A549 (cell line): ENCODE data around the gene DOCK9. TPM values are rescaled to one million over a fixed set of nuclear protein-coding genes. Genes with fewer than 3 reads are reported as not detected.

Experiments
- ATAC-seq, 2 experiments: fragments of 200-7000 bp in 1 of 2; fragments of >200 bp in 1 of 2; cut with Nextera tagmentation in 1 of 2; cut with Tn5 transposase in 1 of 2; 3 replicates each; pipeline versions ENCODE4 v1.8.0 to v1.9.1; 2018 to 2020; ENCODE audit warnings: mild to moderate bottlenecking in 1 of 2, moderate library complexity in 1 of 2
- CTCF ChIA-PET: fragments of 300-600 bp; sonication (Branson Sonifier 250); formaldehyde crosslinking; extraction: SDS; loops from one replicate; lab custom pipeline; 2021; ENCODE audit warnings: antibody characterized with exemption, inconsistent platforms; lab: Yijun Ruan, JAX
- POLR2A ChIA-PET: fragments of 350-600 bp; formaldehyde crosslinking; extraction: SDS; loops from one replicate; lab custom pipeline; 2021; ENCODE audit warnings: antibody characterized with exemption, inconsistent platforms; lab: Yijun Ruan, JAX
- DNase-seq, 2 experiments: peaks; one replicate each; pipeline versions ENCODE4 v3.0.0 to v3.0.0-alpha.2; 2011 to 2016; ENCODE audit warnings: low read depth in 1 of 2, low spot score in 1 of 2
- FAIRE-seq: peaks from 2 replicates; lab custom pipeline; 2011; peaks lifted over from hg19 to GRCh38; lab: Jason Lieb, UNC
- H3K27ac ChIP-seq, 2 experiments: fragments of >200 bp; sonication (Bioruptor Twin); formaldehyde crosslinking; 3 replicates each; pipeline ENCODE4 v1.5.1; 2016 to 2017
- H3K4me1 ChIP-seq: fragments of >200 bp; sonication (Bioruptor Twin); formaldehyde crosslinking; 3 replicates; pipeline ENCODE4 v1.6.1; 2016
- H3K4me2 ChIP-seq: fragments of >200 bp; sonication (Bioruptor Twin); formaldehyde crosslinking; 3 replicates; pipeline ENCODE4 v1.6.1; 2016
- H3K4me3 ChIP-seq: fragments of >200 bp; sonication (Bioruptor Twin); formaldehyde crosslinking; 3 replicates; pipeline ENCODE4 v1.5.1; 2016
- H3K9me3 ChIP-seq: fragments of >200 bp; sonication (Bioruptor Twin); formaldehyde crosslinking; 3 replicates; pipeline ENCODE4 v1.6.1; 2016
- BHLHE40 ChIP-seq: IDR thresholded peaks from 2 replicates; pipeline ENCODE4 v1.6.1; 2012; ENCODE audit warnings: low read depth, low read length, inconsistent platforms
- CBX2 ChIP-seq: fragments of 200-600 bp; sonication (generic); IDR thresholded peaks from 2 replicates; pipeline ENCODE4 v1.6.1; 2016; ENCODE audit warnings: low read depth, mild to moderate bottlenecking, borderline replicate concordance
- CEBPB ChIP-seq, 2 experiments: fragments of >200 bp in 1 of 2; sonication (Bioruptor Twin) in 1 of 2; formaldehyde crosslinking in 1 of 2; IDR thresholded peaks; 2 replicates each; pipeline ENCODE4 v1.6.1; 2012 to 2016
- CHD2 ChIP-seq: fragments of 150-350 bp; IDR thresholded peaks from 2 replicates; pipeline ENCODE4 v1.6.1; 2014; ENCODE audit warnings: low read length; ENCODE audit not compliant: partially characterized antibody
- EHF ChIP-seq: fragments of 250-450 bp; sonication (Bioruptor Pico); IDR thresholded peaks from 2 replicates; pipeline ENCODE4 v1.5.0; 2020; ENCODE audit warnings: mild to moderate bottlenecking
- EHMT2 ChIP-seq: fragments of 200-600 bp; sonication (generic); IDR thresholded peaks from 2 replicates; pipeline ENCODE4 v1.6.1; 2016; ENCODE audit warnings: antibody characterized with exemption, low read depth, mild to moderate bottlenecking, moderate library complexity
- ESRRA ChIP-seq: fragments of 150-350 bp; IDR thresholded peaks from 2 replicates; pipeline ENCODE4 v1.6.1; 2014; ENCODE audit warnings: mild to moderate bottlenecking, low read length, borderline replicate concordance
- HEYL ChIP-seq: fragments of 250-450 bp; sonication (Bioruptor Pico); IDR thresholded peaks from 2 replicates; pipeline ENCODE4 v1.8.0; 2021; ENCODE audit warnings: mild to moderate bottlenecking, moderate library complexity
- HOXB13 ChIP-seq: fragments of 250-450 bp; sonication (Bioruptor Pico); IDR thresholded peaks from 2 replicates; pipeline ENCODE4 v1.5.0; 2020; ENCODE audit warnings: low read depth, mild to moderate bottlenecking, moderate library complexity
- HOXB5 ChIP-seq: fragments of 250-450 bp; sonication (Bioruptor Pico); IDR thresholded peaks from 2 replicates; pipeline ENCODE4 v1.5.0; 2020; ENCODE audit warnings: mild to moderate bottlenecking, moderate library complexity
- JUN ChIP-seq, 2 experiments: fragments of >200 bp; sonication (Bioruptor Twin); formaldehyde crosslinking; IDR thresholded peaks; 2 replicates in 1 of 2; 3 replicates in 1 of 2; pipeline ENCODE4 v1.6.1; 2016 to 2017
- KDM5A ChIP-seq: fragments of 200-600 bp; sonication (generic); IDR thresholded peaks from 2 replicates; pipeline ENCODE4 v1.6.1; 2016; ENCODE audit warnings: antibody characterized with exemption, mild to moderate bottlenecking
- MAZ ChIP-seq: fragments of 150-350 bp; IDR thresholded peaks from 2 replicates; pipeline ENCODE4 v1.6.1; 2014; ENCODE audit warnings: antibody characterized with exemption, low read depth, low read length, borderline replicate concordance
- NFE2L2 ChIP-seq: fragments of 150-350 bp; conservative IDR thresholded peaks from 2 replicates; pipeline ENCODE4 v1.6.1; 2014; ENCODE audit warnings: low read length
- NPAS2 ChIP-seq: fragments of 250-450 bp; sonication (Bioruptor Pico); IDR thresholded peaks from 2 replicates; pipeline ENCODE4 v1.8.0; 2022; ENCODE audit warnings: mild to moderate bottlenecking, moderate library complexity, borderline replicate concordance
- POLR2A ChIP-seq: IDR thresholded peaks from 2 replicates; pipeline ENCODE4 v1.6.1; 2012; ENCODE audit warnings: mild to moderate bottlenecking, low read length
- POLR2AphosphoS2 ChIP-seq: conservative IDR thresholded peaks from 2 replicates; pipeline ENCODE4 v1.6.1; 2012; ENCODE audit warnings: low read length, improper control_type of control experiment, inconsistent platforms
- RAD21 ChIP-seq, 2 experiments: fragments of >200 bp in 1 of 2; sonication (Bioruptor Twin) in 1 of 2; formaldehyde crosslinking in 1 of 2; IDR thresholded peaks in 1 of 2; conservative IDR thresholded peaks in 1 of 2; 2 replicates in 1 of 2; 3 replicates in 1 of 2; pipeline ENCODE4 v1.6.1; 2012 to 2018; ENCODE audit warnings: inconsistent platforms in 1 of 2
- RARB ChIP-seq: fragments of 250-450 bp; sonication (Bioruptor Pico); IDR thresholded peaks from 2 replicates; pipeline ENCODE4 v1.8.0; 2021; ENCODE audit warnings: mild to moderate bottlenecking, moderate library complexity
- RCOR1 ChIP-seq: fragments of 150-350 bp; IDR thresholded peaks from 2 replicates; pipeline ENCODE4 v1.6.1; 2014; ENCODE audit warnings: antibody characterized with exemption, low read length, low read depth
- RNF2 ChIP-seq: fragments of 200-600 bp; sonication (generic); IDR thresholded peaks from 2 replicates; pipeline ENCODE4 v1.6.1; 2016; ENCODE audit warnings: low read depth, mild to moderate bottlenecking, antibody characterized with exemption, moderate library complexity, borderline replicate concordance
- TFCP2L1 ChIP-seq: fragments of 250-450 bp; sonication (Bioruptor Pico); IDR thresholded peaks from 2 replicates; pipeline ENCODE4 v1.5.0; 2021; ENCODE audit warnings: mild to moderate bottlenecking
- ZFP36 ChIP-seq: fragments of 450-650 bp; IDR thresholded peaks from 2 replicates; pipeline ENCODE4 v1.6.1; 2014; ENCODE audit warnings: borderline replicate concordance; ENCODE audit not compliant: partially characterized antibody
- ZNF302 ChIP-seq: fragments of 250-450 bp; sonication (Bioruptor Pico); IDR thresholded peaks from 2 replicates; pipeline ENCODE4 v1.9.0; 2021; ENCODE audit warnings: inconsistent platforms, mild to moderate bottlenecking, moderate library complexity
- WGBS: methylation state at CpG from one replicate; pipeline ENCODE4 v1.1.6; 2017; ENCODE audit errors: missing lambda C conversion rate; 5-methylcytosine and 5-hydroxymethylcytosine counted together
- polyA plus RNA-seq, 4 experiments: library from polyadenylated mRNA; depleted of rRNA in 3 of 4; stranded (reverse); fragments of >200 nt; fragmentation: RNase III in 1 of 4; extraction: RNeasy Plus Mini Kit Qiagen cat#74134 plus additional on column Dnase treatment in 1 of 4; gene quantifications; 2 replicates in 3 of 4; 3 replicates in 1 of 4; pipeline ENCODE4 v1.2.3, GENCODE V29; 2011 to 2017
- TF ChIP-seq, protein P1 (sequence below): IDR thresholded peaks from 2 replicates; pipeline ENCODE4 v1.6.1; 2012; ENCODE audit warnings: low read depth, borderline replicate concordance
- TF ChIP-seq, protein P2 (sequence below): fragments of 250-450 bp; sonication (Bioruptor Pico); IDR thresholded peaks from 2 replicates; pipeline ENCODE4 v1.5.0; 2021; ENCODE audit warnings: mild to moderate bottlenecking, moderate library complexity, borderline replicate concordance

The DOCK9 gene
- polyA plus RNA-seq, 2 of the 4 experiments (the other 2 are of a cell fraction): 34.0 to 43.9 TPM

DNA sequence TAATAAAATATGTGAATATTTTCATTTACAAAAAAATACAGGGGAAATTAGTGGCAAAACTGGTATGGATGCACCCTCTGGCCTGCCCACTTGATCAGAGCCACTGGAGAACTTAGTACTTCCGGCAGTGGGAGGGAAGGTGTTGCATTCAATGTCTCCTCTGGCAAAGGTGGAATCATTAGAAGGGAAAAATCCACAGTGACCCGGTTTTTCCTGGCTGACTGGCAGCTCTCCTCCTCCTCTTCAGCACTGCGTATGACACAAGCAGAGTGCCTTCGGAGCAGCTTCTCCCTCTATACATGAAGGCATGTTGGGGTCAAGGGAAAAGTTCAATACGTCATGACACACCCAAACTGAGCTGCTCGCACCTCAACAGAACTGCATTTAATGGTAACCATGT is 123.4 kb downstream of the DOCK9 start:
- no peak overlapping the region for H3K4me2 ChIP-seq
- no peak for ATAC-seq
- CTCF ChIA-PET: interaction anchor here (1.0 kb wide), 1 partner anchor 11 kb away, joined by 4 read pairs; no protein-coding TSS in a partner anchor

DNA sequence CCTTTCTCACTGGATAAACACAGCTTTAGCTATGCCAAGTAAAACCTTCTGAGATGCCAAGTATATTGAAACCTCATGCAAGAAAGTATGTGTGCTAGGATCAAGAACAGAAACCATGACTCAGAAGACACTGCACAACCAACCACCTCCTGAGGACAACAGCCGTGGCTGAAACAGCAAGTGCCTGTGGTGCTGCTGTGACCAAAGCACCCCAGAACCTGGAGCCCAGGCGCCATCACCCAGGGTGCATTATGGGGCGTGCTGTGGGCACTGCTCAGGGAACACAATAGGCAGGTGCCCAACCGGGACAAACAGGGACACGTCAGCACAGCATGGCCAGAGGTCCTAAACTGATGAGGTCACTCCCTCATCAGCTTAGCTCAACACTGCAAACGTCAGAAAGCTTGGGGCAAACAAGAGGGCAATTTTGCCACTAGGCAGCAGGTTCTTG is 124.1 kb downstream of the DOCK9 start:
- no peak overlapping the region for H3K4me3 ChIP-seq
- FAIRE-seq (no peak), ATAC-seq (no peak), DNase-seq (no peak)
- H3K4me1 ChIP-seq: no peaks in the 10 kb centered on the region
- POLR2A ChIA-PET: no interaction called here
- no peak overlapping the region for H3K27ac ChIP-seq
- no peak for TF ChIP-seq RNF2
- no peak overlapping the region for H3K4me2 ChIP-seq
- WGBS: 87% methylated on average over 4 of the region's 6 CpGs
- no peaks in the 10 kb centered on the region for H3K9me3 ChIP-seq
- CTCF ChIA-PET: interaction anchor here (1.0 kb wide), 1 partner anchor 11 kb away, joined by 4 read pairs; no protein-coding TSS in a partner anchor

More for the DNA sequence above, 123.4 kb downstream of the DOCK9 start:
- FAIRE-seq (no peak), DNase-seq (no peak)
- Histone ChIP-seq H3K4me3 (no peak overlapping the region), H3K27ac (no peak overlapping the region), H3K4me1 (no peaks in the 10 kb centered on the region), H3K9me3 (no peaks in the 10 kb centered on the region)
- POLR2A ChIA-PET: no interaction called here
- WGBS: 85% methylated on average over 6 of the region's 6 CpGs
- TF ChIP-seq EHMT2 (no peak), HOXB13 (no peak), MAZ (no peak), JUN (IDR thresholded peaks at IDR 0.05) (no peak), RNF2 (no peak), POLR2A (no peak), BHLHE40 (no peak), CBX2 (no peak), RARB (CRISPR knock-in tag) (no peak), NPAS2 (CRISPR knock-in tag) (no peak), KDM5A (no peak), RCOR1 (no peak), RAD21 (conservative IDR thresholded peaks at IDR 0.05 in 1 of 2, IDR thresholded peaks at IDR 0.05 in 1 of 2) (no peak), HEYL (CRISPR knock-in tag) (no peak), CHD2 (no peak), ZFP36 (no peak), ESRRA (no peak), POLR2AphosphoS2 (no peak)
- TF ChIP-seq, protein P1, sequence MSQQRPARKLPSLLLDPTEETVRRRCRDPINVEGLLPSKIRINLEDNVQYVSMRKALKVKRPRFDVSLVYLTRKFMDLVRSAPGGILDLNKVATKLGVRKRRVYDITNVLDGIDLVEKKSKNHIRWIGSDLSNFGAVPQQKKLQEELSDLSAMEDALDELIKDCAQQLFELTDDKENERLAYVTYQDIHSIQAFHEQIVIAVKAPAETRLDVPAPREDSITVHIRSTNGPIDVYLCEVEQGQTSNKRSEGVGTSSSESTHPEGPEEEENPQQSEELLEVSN: no peak
- TF ChIP-seq, protein P2, sequence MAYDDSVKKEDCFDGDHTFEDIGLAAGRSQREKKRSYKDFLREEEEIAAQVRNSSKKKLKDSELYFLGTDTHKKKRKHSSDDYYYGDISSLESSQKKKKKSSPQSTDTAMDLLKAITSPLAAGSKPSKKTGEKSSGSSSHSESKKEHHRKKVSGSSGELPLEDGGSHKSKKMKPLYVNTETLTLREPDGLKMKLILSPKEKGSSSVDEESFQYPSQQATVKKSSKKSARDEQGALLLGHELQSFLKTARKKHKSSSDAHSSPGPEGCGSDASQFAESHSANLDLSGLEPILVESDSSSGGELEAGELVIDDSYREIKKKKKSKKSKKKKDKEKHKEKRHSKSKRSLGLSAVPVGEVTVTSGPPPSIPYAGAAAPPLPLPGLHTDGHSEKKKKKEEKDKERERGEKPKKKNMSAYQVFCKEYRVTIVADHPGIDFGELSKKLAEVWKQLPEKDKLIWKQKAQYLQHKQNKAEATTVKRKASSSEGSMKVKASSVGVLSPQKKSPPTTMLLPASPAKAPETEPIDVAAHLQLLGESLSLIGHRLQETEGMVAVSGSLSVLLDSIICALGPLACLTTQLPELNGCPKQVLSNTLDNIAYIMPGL (CRISPR knock-in tag): no peak

DNA sequence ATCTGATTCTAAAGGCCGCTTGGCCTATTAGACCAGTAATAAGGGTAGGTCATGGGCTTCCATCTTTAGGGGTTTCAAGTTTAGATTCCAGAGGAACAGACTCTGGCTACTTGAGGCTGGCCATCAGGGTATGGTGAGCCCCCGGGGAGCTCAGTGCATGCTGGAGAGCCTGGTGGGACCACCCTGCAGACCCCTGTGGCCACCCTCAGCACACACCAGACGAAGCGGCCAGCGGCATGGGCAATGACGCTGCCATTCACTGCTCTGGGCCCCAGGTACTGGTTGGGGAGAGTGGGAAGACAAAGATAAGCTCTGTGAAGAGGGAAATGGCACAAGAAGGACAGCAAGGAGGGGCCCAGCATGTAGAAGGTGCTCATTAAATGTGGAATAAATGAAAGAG is 126.6 kb downstream of the DOCK9 start:
- H3K9me3 ChIP-seq: no peaks in the 10 kb centered on the region
- 100% methylated on average over 5 of the region's 6 CpGs for WGBS
- no peak overlapping the region for H3K4me3 ChIP-seq
- H3K27ac ChIP-seq: no peak overlapping the region
- H3K4me1 ChIP-seq: no peaks in the 10 kb centered on the region
- CTCF ChIA-PET: interaction anchor here (1.7 to 2.9 kb wide), 3 partner anchors 8 to 11 kb away, joined by 6 to 9 read pairs (median 9); no protein-coding TSS in a partner anchor
- no peak for FAIRE-seq
- POLR2A ChIA-PET: no interaction called here
- ATAC-seq: no peak
- H3K4me2 ChIP-seq: no peak overlapping the region
- TF ChIP-seq EHF (CRISPR knock-in tag) (no peak), ZFP36 (no peak), HOXB5 (CRISPR knock-in tag) (no peak), CEBPB (IDR thresholded peaks at IDR 0.05) (no peak), ZNF302 (CRISPR knock-in tag) (no peak), RCOR1 (no peak), HEYL (CRISPR knock-in tag) (no peak), TFCP2L1 (CRISPR knock-in tag) (no peak), CBX2 (no peak), RAD21 (conservative IDR thresholded peaks at IDR 0.05 in 1 of 2, IDR thresholded peaks at IDR 0.05 in 1 of 2) (no peak), NFE2L2 (no peak)
- DNase-seq: no peak
